NCI-H187 (cell line): ENCODE data around the gene MDFIC.

ENCODE experiments used
- DNase-seq, 2 experiments: peaks; one replicate each; lab custom pipeline; 2025; lab: John Stamatoyannopoulos, UW

The MDFIC gene

DNA sequence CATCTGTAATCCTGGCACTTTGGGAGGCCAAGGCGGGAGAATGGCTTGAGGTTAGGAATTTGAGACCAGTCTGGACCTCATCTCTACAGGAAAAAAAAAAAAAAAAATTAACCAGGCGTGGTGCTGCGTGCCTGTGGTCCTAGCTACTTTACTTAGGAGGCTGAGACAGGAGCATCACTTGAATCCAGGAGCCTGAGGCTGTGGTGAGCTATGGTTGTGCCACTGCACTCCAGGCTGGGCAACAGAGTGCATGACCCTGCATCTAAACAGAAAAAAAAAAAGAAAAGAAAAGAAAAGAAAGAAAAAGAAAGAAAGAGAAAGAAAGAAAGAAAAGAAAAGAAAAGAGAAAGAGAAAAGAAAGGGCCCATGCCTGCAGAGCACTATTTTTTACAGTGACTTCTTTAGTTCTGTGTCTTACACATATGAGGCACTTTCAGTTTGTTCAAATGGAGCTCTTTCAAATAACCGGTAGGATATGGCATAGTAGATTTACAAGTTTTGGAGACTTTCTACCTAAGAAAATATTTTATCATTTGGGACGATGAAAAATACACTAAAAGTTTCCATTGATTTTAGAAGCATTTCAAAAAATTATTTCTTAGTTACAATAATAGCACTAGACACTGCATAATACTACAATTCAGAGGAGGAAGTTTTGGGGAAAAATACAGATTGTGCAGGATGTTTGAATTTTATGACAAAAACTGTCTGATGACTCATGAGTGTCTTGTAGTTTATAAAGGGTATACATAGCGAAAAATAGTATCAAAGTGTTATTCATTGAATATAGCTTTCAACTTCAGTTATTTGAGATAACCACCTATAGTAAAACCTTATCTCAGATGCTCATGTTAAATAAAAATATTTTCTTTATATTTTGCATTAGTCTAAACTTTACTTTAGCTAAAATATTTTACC, 75.9 kb downstream of the MDFIC start:
- DNase-seq, result no peak

DNA sequence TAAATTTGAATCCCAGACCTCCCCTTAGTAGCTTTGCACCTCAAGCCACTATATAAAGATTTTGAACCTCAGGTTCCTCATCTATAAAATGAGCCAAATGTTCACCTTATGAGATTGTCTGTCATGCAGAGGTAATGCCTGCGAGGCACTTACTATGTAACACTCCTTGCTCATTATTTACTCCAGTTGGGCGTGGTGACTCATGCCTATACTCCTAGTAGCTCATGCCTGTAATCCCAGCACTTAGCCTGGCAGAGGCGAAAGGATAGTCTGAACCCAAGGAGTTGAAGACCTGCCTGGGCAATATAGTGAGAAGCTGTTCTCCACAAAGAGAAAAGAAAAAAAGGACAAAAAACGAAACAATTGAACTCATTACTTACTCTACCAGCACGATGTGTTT, 82.2 kb downstream of the MDFIC start:
- no peak for DNase-seq

DNA sequence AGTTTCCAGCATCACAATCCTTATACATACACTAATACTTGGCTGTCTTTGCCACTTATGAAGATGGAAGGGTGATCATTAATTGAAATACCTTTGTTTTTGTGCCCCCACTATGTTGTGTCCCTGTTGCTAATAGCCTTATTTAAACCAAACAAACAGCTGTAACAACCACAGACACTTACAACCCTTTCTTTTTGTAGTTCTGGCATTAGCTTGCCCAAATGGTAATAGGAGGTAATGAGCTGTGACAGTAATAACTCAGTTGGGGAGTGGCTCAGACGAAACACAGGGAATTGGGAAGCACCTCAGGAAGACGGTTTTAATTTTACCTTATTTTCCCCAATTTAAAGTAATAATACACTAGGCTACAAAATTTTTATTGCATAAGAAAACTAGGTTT, 83.4 kb downstream of the MDFIC start:
- no peak for DNase-seq

DNA sequence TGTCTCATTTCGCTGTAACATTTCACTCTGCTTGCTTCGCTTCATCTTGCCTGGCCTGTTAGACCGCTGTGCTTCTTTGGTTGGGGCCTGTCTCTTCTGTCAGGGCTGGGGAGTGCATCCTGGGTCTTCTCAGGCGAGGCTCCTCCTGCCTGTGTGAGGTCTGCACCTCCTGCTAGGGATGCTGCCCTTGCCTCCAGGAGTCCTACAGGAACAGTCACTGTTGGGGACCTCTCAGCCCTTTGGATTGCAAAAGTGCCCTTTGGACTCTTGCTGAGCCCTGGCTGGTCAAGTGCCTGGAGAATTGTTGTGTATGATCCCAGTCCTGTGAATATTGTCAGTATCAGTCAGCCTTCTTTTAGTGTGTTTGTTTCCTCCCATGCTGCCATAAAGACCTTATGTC, 84.1 kb downstream of the MDFIC start:
- no peak for DNase-seq

DNA sequence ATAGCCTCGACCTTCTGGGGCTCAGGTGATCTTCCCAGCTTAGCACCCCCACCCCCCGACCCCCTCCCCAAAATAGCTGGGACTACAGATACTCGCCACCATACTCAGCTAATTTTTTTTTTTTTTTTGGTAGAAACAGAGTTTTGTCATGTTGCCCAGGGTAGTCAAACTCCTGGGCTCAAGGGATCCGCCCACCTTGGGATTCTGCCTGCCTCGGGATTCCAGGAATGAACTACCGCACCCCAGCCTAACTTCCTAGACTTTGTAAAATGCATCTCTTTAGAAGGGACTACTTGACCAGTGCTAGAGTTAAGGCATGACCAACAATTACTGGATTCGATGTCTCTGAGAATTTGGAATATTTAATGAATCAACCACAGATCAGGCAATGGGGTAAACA, 85.9 kb downstream of the MDFIC start:
- DNase-seq, result no peak

DNA sequence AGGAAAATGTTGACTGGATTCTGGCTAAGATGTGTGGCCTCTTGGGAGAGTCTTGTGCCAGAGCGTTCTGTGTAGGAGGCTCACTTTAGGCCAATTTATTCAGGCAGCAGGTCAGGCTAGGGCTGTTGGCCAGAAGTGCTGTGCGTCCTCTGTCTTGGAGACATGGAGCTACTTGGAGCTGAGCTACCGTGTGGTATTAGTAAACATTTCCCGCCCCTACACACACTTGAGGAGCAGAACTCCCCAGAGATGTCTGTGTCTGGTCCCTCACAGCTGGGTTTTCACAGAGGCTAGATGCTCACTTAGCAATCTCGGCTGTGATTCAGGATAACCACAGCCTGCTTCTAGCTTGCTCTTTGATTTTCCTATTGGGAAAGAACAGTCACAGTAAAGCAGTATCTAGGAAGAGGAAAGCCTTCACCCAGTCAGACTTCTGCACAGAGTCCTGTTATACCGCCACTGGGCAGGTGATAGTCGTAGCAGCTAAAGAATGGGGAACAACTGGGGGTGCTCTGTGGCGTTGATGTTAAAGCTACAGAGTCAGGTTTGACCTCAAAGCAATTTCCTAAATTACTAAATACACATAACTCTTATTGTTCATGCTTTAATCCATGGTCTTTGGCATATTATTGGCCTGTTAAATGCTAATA, 86.7 kb downstream of the MDFIC start:
- DNase-seq, result no peak

DNA sequence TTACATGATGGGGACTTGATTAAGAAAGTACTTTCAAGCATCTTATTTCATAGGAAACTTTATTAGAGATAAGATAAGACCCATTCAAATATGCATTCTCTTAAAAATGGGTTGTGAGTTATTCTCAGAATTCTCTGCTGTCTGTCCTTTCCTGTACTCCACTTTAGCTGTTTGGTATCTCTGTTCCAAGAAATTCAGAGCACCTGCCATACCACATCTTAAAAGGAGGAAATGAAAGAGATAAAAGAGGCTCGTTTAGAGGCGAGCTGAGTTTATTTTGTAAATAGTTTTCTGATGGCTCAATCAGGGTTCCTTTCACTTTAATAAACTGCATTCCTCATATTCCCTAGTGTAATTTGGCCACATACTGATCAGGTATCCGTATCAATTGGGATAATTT, 87.2 kb downstream of the MDFIC start:
- DNase-seq, result no peak

DNA sequence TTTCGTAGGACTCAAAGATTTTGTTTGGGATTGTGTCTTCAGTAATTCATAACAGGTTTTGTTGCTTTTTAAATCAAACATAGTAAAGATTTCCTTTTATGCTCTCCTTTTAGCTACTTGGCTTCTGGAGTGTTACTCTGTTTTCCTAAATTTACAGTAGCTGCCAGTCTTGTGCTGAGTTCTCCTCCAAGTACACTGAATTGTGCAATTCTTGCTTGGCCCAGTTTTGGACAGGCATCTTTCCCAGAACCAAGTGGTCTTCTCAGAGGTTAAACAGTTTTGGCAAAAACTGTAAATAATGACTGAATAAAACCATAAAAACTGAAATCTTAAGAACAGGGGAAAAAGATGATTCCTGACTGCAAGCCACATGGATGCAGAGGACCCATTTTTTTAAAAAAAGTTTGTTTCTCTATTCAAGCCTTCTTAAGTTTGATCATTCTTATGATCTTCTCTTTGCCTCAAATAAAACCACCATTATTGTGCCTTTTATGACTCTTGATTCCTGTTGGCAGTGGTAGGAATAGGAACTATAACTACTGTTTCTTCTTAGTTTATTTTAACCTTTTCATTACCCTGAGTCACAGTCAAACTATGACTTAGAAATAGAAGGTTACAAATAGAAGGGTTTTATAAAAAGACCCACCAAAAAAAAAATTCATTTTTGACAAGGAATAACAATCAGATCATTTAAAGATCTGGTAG, 88.0 kb downstream of the MDFIC start:
- no peak for DNase-seq

DNA sequence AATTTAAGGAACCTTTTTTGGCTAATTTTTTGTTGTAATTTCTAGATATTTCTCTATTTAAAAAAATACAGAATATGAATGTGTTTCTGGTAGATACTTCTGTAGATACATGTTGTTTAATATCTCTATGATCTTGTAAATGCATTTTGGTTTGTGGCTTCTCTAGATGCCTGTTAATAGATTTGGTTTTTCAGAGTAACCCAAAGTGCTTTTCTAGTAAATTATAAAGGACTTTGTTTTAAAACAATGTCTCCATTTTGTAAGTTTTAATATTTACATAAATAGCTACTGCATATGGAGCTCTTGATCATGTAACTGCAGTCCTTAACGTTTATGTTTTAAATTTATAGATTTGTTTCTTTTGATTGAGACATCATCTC, 88.5 kb downstream of the MDFIC start:
- no peak for DNase-seq

DNA sequence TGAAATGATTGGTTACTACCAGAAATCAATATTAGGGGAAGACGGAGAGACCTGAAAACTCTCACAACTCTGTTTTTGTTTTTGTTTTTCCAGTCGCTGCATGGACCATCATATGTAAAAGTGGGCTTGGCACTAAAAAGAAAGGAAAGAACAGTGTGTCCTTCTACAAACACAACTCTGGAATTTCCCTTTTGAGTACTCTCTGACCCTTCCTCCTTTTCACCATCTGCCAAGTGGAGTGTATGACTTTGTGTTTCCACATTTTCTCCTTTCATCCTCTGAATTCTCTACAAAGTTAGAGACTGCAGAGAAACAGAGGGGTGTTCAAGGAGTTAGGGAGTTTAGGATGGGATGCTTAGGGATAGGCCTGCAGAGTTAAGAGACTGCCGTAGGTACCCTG, 92.0 kb downstream of the MDFIC start:
- DNase-seq, result no peak

DNA sequence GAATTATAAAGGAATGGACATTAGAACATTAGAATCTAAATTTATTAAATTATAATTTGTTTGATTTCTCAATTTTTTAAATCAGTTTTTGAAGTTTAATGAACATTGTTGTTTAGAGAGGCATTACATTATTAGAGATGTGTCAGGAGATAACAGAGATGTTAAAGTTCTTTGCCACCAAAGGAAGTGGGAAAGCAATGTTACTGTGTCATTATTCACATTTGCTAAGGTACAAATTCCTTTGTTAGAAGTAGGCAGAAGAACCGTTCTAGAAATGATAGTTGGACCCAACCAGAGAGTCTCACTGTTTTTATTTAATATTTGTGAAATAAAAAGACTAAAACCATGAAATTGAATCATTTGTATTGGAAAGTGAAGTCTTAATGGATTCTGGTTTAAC, 92.9 kb downstream of the MDFIC start:
- DNase-seq, result no peak

DNA sequence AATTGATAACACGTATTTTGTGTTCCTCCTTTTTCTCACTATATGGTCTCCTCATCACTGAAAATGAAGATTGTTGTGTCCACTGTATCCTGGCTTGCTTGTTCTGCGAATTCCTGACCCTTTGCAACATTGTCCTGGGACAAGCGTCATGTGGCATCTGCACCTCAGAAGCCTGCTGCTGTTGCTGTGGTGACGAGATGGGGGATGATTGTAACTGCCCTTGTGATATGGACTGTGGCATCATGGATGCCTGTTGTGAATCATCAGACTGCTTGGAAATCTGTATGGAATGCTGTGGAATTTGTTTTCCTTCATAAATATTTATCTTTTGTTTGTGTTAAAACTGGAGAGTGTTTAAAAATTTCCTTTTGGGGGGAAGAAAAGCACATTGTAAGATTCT, 93.7 kb downstream of the MDFIC start:
- DNase-seq, result no peak

DNA sequence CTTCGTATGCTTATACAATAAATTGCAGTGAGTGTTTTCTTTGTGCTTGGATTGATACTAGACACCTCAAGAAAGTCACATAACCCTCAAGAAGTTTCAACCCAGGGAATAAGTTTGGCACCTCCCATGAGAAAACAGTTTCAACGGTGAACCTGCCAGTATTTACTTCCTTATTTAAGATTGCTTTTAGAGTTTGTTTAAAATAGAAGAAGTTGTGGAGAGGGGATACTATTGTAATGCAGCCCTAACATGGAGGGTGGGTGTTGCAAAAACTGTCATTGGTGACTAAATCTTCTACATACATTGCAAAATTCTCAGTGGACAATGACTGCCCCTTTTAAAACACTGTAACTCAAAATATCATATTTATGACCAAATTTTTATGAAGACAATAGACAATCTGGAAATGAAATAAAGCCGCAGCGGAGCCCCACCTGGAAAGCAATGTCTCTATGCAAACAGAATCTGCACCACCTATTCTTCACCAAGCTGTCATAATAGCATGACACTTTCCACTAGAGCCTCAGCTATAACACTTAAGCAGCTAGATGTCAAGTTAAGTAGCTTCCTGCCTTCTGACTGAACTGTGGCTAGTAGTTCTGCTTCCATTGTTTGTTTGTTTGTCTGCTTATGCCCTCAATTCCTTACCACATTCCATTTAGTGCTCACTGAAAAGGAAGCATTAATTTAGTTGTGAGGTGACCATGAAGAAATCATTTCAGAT, 98.2 kb downstream of the MDFIC start:
- DNase-seq, result peak; percentile 23 to 43

DNA sequence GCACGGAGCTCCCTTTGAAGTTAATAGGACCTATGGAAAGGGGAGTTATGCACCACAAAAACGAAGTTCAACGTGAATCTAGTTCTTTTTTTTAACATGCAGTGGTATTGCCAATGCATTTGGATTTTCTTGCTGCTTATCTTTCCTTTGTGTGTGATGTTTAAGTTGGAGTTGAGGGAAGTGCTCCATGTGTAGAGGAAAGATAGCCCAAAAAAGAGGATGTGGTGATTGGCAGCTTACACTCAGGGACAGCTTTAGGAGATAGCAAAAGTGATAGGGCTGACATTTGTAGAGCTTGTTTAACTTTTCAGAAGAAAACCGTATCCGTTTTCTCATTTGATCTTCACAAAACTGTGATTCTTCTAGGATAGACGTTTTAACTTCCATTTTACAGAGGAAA, 101.3 kb downstream of the MDFIC start:
- DNase-seq, result no peak

DNA sequence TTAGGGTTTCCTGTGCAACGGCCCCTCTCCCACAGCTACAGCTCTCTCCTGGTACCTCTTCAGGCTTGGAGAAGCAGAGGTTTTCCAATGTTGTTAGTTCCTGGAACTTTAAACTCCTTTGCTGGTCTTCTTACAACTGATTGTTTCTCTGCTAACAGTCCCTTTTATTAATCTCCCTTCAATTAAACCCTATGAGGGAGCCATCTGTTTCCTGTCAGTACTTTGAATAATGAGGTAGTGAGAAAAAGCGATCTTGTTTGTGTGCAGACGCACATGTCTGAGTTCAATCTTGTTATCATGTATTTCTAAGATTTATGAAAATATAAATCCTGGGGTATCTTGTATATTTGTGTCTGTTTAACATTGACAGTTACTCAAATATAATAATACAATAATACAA, 102.4 kb downstream of the MDFIC start:
- DNase-seq, result no peak

DNA sequence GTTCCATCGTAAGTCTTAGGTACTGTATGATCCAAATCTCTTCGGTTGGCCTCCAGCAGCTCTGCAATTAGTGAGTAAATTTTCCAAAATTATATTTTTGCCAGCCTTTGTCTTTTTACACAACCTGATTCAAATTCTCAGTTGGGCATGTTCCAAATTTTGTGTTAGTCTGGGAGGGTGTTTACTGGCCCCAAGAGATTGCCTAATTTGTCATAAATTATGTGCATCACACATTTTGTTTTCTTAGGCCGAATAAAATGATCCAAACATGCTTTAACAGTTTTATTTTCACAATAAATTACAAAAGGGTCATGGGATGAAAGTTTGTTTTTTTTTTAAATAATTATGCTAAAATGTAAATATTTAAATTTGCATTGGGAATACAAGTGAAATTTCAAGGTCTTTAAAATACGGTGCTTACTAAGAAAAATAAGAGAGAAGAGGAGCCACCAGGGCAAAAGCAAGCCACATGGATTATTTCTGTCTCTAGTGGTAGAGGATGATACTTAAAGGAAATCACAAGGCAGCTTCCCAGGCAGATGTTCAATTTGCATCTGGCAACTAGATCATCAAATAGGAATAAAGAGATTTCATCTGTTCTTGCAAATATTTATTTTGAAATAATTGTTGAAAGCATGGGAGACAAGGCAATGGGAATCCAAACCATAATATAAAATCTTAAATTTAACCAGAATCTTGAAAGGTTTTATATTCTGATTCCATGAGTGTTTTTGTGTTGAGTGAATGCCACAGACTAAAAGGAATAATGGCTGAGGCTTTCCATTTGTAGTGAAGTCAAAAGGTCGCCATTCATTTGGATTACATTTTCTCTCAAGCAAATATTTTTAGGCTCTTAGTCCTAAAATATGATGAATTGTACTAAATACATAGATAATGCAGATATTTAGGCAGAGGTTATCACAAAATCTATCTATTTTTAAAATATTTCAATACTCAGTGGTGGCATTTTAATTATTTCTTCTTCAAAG, 111.1 kb downstream of the MDFIC start:
- DNase-seq, result no peak

DNA sequence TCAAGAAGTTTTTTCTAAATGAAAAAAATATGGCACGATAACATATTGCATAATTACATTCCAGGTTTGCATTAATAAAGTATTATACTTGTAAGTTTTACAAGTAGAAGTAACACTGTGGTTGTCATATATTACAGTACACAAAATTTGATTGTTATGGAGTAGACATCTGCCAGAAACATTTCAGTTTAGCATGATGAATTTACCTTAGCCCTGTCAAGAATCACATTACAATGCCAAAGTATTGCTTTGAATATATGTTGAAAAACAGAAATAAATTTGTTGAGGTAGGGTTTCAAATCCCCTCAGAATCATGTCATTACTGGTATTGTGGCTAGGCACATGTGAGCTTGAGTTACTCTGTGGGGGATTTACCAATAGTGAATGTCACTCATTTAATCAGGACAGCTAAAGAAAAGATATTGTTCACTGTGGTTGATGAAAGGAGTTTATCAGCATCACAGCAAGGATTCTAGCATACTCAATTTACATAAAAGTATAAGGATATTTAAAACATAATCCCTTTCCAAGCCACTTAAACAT, 112.1 kb downstream of the MDFIC start:
- no peak for DNase-seq

DNA sequence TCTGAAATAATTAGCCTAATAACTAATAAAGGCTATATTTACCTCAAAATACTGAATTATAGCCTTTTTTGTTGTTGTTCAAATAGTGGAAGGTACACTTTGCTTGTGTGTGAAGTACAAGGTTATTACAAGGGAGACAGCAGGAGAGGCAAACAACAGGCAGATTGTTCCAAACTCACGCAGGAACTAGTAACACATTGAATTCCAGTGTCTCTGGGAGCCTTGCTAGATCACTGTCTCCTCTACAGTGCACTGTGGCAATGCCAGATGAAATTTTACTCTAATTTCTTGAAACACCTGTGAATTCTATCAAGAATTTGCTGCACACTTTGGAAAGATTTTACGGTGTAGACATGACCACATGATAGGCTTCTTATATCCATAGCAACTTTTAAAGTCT, 112.6 kb downstream of the MDFIC start:
- no peak for DNase-seq

DNA sequence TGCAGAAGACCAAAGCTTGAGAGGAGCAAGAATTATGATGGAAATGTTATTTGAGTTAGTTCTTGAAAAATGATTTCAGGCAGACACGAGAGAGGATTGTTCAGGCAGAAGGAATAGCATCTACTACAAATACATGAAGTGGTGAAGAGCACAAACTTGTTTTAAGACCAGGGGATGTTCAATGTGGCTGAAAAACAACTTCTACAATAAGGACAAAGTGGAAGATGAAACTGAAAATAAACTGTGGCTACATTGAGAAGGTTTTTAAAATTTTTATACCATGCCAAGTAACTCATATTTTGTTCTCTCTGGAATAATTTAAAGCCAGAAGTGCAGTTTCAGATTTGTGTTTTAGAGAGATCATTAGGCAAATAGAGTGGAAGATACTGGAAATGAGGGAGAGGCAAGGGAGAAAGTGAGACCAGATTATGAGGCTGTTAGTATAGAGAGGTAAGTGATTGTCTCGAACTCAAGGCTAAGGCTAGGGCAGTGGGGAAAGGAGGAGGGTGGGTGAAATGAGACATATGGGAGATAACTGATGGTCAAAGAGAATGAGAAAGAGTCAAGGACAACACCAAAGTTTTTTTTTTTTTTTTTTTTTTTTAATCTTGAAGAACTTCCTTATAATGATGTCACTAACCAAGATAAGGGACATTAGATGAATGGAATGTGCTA, 115.4 kb downstream of the MDFIC start:
- no peak for DNase-seq

DNA sequence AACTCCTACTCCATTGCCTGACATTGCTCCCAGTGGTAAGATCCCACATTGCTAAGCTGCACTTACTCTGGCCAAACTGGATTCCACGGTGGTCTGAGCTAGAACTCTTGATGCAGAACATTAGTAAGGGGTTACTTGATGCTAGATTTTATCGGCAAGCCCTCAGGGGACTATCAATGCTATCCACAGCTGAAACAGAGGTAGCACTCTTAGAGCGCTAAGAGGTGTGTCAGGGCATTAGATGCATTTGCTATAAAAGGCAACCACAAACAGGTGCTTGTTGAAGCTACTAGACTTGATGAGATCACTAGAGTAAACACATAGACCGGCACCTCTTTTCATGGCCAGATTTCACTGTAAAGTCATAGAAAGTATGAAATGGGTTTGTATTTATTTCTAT, 116.3 kb downstream of the MDFIC start:
- DNase-seq, result peak; percentile 76 to 86
